ENCODE measurements around the gene MEF2B. TPM values are rescaled to one million over a fixed set of nuclear protein-coding genes. Genes with fewer than 3 reads are reported as not detected.

The MEF2B gene
- total RNA-seq, 4 donors from 2014 or later = not detected

DNA sequence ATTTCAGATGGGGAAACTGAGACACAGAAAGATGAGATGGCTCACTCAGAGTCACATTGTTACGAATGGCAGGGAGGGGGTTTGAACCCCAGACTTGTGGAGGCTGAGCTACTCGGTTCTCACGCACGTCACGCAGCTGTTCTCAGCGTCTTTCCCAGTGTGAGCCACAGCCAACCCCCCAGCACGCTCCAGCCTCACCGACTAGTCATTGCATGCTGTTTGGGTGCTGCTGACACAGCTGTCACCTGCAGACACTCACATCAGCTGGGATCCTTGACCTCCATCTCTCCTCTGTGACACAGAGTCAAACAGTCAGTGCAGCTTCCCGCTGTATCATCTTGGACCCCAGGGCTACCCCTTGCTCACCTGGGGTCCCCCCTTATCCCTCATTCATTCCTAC, 39.3 kb upstream of the MEF2B start:
- Histone ChIP-seq H3K27ac (no peak overlapping the region), H3K4me3 (no peak overlapping the region), H3K36me3 (no peaks in the 10 kb centered on the region), H3K9me3 (no peaks in the 10 kb centered on the region), H3K4me1 (no peaks in the 10 kb centered on the region), H3K27me3 (peaks cover 88% of the 10 kb centered on the region)
- ATAC-seq = no peak
- WGBS, 2 donors (ENCODE audit: low coverage in 1 of 2) = 71% methylated on average over 1 of the region's 9 CpGs; no CpG with 5 or more reads in 1 of the 2 donors
- TF ChIP-seq POLR2AphosphoS5 (IDR thresholded peaks at IDR 0.05) = no peak
- TF ChIP-seq POLR2A (IDR thresholded peaks at IDR 0.05) = no peak
- no peak for TF ChIP-seq EP300 (IDR thresholded peaks at IDR 0.05)
- no peak for TF ChIP-seq CTCF (IDR thresholded peaks at IDR 0.05)

DNA sequence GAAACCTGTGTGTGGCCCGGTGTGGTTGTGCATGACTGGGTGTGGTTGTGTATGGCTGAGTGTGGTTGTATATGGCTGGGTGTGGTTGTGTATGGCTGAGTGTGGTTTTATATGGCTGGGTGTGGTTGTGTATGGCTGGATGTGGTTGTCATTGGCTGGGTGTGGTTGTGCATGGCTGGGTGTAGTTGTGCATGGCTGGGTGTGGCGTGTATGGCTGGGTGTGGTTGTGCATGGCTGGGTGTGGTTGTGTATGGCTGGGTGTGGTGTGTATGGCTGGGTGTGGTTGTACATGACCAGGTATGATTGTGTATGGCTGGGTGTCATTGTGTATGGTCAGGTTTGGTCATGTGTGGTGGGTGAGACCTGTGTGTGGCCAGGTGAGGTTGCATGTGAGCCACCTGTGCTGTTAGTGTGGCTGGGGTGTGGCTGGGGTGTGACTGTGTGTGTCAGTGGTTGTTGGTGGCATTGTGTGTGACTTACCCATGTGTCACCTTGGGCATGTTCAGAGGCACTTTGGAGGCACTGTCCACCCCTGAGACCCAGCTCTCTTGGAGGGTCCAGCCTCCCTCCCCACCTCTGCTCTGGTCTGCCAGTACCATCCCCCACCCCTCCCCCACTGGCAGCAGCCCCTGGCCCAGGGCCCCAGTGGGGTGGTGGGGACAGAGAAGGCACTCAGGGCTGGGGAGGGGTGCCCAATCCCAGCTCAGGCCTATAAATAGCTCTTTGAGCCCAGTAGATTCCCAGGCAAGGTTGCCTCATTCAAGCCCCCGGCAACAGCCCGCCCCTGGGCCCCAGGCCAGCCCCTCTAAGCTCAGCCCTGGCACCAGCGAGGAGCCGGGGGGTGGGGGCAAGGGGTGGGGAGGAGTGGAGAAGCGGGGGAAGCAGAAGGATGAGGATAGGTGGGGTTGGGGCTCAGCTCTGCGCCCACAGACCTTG, 37.8 kb upstream of the MEF2B start:
- no peak for ATAC-seq
- Histone ChIP-seq H3K27ac (no peak overlapping the region), H3K4me3 (no peak overlapping the region), H3K4me1 (peaks cover 0 to 1% (median under 1%) of the 10 kb centered on the region in 3 donors), H3K27me3 (peaks cover 73% of the 10 kb centered on the region), H3K9me3 (no peaks in the 10 kb centered on the region), H3K36me3 (no peaks in the 10 kb centered on the region)
- no peak for TF ChIP-seq POLR2A (IDR thresholded peaks at IDR 0.05)
- no peak for TF ChIP-seq CTCF (IDR thresholded peaks at IDR 0.05)
- no peak for TF ChIP-seq POLR2AphosphoS5 (IDR thresholded peaks at IDR 0.05)
- no peak for TF ChIP-seq EP300 (IDR thresholded peaks at IDR 0.05)
- 74 to 100% methylated on average over 2 to 4 of the region's 8 CpGs for WGBS, 2 donors (ENCODE audit: low coverage in 1 of 2)

DNA sequence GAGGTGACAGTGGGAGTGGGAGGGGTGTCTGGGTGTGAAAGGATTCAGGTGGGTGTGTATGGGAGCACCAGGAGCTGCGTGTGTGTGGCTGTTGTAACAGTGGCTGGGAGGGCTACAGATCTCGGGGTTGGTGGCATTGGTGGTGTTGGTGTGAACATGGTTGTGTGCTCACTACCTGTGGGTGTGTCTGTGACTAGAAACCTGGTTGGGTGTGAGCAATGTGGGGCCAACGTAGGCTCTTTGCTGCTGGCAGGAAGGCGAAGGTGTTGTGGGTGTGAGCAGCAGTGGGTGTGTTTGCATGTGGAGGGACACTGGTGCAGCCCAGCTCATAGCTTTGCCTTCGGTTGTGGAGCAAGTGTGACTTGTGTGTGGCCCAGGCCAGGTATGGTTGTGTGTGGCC, 36.9 kb upstream of the MEF2B start:
- H3K9me3 ChIP-seq = no peaks in the 10 kb centered on the region
- WGBS, 2 donors (ENCODE audit: low coverage in 1 of 2) = 55 to 80% methylated on average over 1 to 2 of the region's 5 CpGs
- ATAC-seq = no peak
- no peak overlapping the region for H3K27ac ChIP-seq
- H3K4me3 ChIP-seq = no peak overlapping the region
- peaks cover 0 to 1% of the 10 kb centered on the region in 2 donors for H3K36me3 ChIP-seq
- H3K27me3 ChIP-seq = peaks cover 64% of the 10 kb centered on the region
- H3K4me1 ChIP-seq = peaks cover 0 to 11% (median 8%) of the 10 kb centered on the region in 3 donors
- TF ChIP-seq POLR2AphosphoS5 (IDR thresholded peaks at IDR 0.05) (no peak), EP300 (IDR thresholded peaks at IDR 0.05) (no peak), POLR2A (IDR thresholded peaks at IDR 0.05) (no peak), CTCF (IDR thresholded peaks at IDR 0.05) (no peak)

DNA sequence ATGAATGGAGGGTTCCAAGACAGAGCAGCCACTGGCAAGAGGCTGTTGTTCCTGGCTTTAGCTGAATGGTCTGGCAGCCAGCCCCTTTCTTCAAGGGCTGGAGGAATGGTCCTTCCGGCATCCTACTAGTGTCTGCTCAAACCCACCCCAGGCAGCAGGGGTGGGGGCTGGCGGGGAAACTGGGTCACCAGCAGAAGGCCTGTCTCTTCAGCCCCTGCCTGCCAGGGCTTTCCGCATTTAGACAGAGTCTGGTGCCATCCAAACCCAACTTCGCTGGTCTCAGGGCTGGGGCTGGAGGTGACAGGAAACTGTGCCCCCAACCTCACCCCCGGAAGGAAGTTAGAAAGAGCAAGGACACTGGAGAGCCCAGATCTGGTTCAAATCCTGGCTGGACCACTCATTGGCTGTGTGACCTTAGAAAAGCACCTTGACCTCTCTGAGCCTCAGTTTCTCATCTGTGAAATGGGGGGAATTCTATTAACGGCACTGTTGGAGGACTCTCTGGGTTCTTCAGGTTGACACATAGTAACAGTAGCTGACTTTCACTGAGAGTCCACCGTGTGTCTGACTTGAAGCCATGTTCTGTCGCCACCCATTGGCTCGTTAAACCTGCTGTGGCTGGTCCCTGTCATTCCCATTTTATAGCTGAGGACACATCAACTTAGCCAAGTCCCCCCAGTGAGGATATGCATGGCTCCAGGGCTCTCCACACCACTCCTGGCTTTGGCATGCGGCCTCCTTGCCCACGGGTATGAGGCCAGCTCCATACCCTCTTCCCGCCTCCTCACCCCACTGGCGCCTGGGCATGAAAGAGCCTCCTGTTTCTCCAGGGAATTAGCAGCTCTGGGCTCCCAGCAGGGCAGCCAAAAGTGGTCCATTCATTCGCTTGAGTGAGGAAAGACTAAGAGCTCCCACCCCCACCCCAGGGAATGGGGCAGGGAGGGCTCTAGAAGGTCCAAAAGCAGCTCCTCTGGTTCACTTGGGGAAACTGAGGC, 35.6 kb upstream of the MEF2B start:
- Histone ChIP-seq H3K27me3 (peaks cover 51% of the 10 kb centered on the region), H3K36me3 (peaks cover 0 to 14% of the 10 kb centered on the region in 2 donors), H3K4me3 (no peak overlapping the region), H3K9me3 (no peaks in the 10 kb centered on the region), H3K27ac (no peak overlapping the region), H3K4me1 (peaks cover 0 to 17% (median 8%) of the 10 kb centered on the region in 3 donors)
- ATAC-seq = no peak
- TF ChIP-seq POLR2A (IDR thresholded peaks at IDR 0.05) (no peak), EP300 (IDR thresholded peaks at IDR 0.05) (no peak), POLR2AphosphoS5 (IDR thresholded peaks at IDR 0.05) (no peak), CTCF (IDR thresholded peaks at IDR 0.05) (no peak)
- WGBS, 2 donors (ENCODE audit: low coverage in 1 of 2) = 40 to 43% methylated on average over 1 to 8 of the region's 14 CpGs

Measured in gastroesophageal sphincter (tissue), 4 donors.